Measurements from ENCODE around the gene EBP.

EBP gene

GRCh38 chrX:48521353-48522243 is at the start of gene EBP:
TSS of gene EBP (plus strand) at chrX:48521808. CDS start at chrX:48523772, 1,964 bp downstream.
- peak; percentile 91 to 98 for DNase-seq (ENCODE audit: low read depth in 1 of 2, low spot score in 1 of 2)
- no peak for TF ChIP-seq JUND (IDR thresholded peaks at IDR 0.05; ENCODE audit: low read depth)
- in situ Hi-C loops (cut with HindIII; ENCODE audit: low pct_unique_long_range_greater_than_20kb, low sequenced_read_pairs), result no loop called here

- no peak for DNase-seq (ENCODE audit: low read depth in 1 of 2, low spot score in 1 of 2)
- in situ Hi-C loops (cut with HindIII; ENCODE audit: low pct_unique_long_range_greater_than_20kb, low sequenced_read_pairs), result no loop called here
- TF ChIP-seq JUND (IDR thresholded peaks at IDR 0.05; ENCODE audit: low read depth), result no peak
Measured at GRCh38 chrX:48472225-48472624, 49.4 kb upstream of the EBP start.

- DNase-seq (ENCODE audit: low read depth in 1 of 2, low spot score in 1 of 2), result no peak
- in situ Hi-C loops (cut with HindIII; ENCODE audit: low pct_unique_long_range_greater_than_20kb, low sequenced_read_pairs), result no loop called here
- no peak for TF ChIP-seq JUND (IDR thresholded peaks at IDR 0.05; ENCODE audit: low read depth)
Measured at GRCh38 chrX:48472851-48473703, 48.5 kb upstream of the EBP start.

- in situ Hi-C loops (cut with HindIII; ENCODE audit: low pct_unique_long_range_greater_than_20kb, low sequenced_read_pairs), result no loop called here
- no peak for TF ChIP-seq JUND (IDR thresholded peaks at IDR 0.05; ENCODE audit: low read depth)
- no peak for DNase-seq (ENCODE audit: low read depth in 1 of 2, low spot score in 1 of 2)
Measured at GRCh38 chrX:48473704-48473990, 48.0 kb upstream of the EBP start.

GRCh38 chrX:48474127-48474526 is 47.5 kb upstream of the EBP start:
- TF ChIP-seq JUND (IDR thresholded peaks at IDR 0.05; ENCODE audit: low read depth), result no peak
- DNase-seq (ENCODE audit: low read depth in 1 of 2, low spot score in 1 of 2), result peak in 1 of 2 experiments; percentile 45
- in situ Hi-C loops (cut with HindIII; ENCODE audit: low pct_unique_long_range_greater_than_20kb, low sequenced_read_pairs), result no loop called here

- in situ Hi-C loops (cut with HindIII; ENCODE audit: low pct_unique_long_range_greater_than_20kb, low sequenced_read_pairs), result no loop called here
- no peak for TF ChIP-seq JUND (IDR thresholded peaks at IDR 0.05; ENCODE audit: low read depth)
- DNase-seq (ENCODE audit: low read depth in 1 of 2, low spot score in 1 of 2), result no peak
Measured at GRCh38 chrX:48474581-48474980, 47.0 kb upstream of the EBP start.

- in situ Hi-C loops (cut with HindIII; ENCODE audit: low pct_unique_long_range_greater_than_20kb, low sequenced_read_pairs), result no loop called here
- no peak for DNase-seq (ENCODE audit: low read depth in 1 of 2, low spot score in 1 of 2)
- no peak for TF ChIP-seq JUND (IDR thresholded peaks at IDR 0.05; ENCODE audit: low read depth)
Measured at GRCh38 chrX:48475296-48475695, 46.3 kb upstream of the EBP start.

- DNase-seq (ENCODE audit: low read depth in 1 of 2, low spot score in 1 of 2), result peak; percentile 90 to 96
- in situ Hi-C loops (cut with HindIII; ENCODE audit: low pct_unique_long_range_greater_than_20kb, low sequenced_read_pairs), result no loop called here
- TF ChIP-seq JUND (IDR thresholded peaks at IDR 0.05; ENCODE audit: low read depth), result no peak
Measured at GRCh38 chrX:48475774-48476577, 45.6 kb upstream of the EBP start, which contains the start of gene FTSJ1. TSS of gene FTSJ1 (plus strand) at chrX:48476199. CDS start at chrX:48478048, 1,849 bp downstream.

- in situ Hi-C loops (cut with HindIII; ENCODE audit: low pct_unique_long_range_greater_than_20kb, low sequenced_read_pairs), result no loop called here
- no peak for DNase-seq (ENCODE audit: low read depth in 1 of 2, low spot score in 1 of 2)
- TF ChIP-seq JUND (IDR thresholded peaks at IDR 0.05; ENCODE audit: low read depth), result no peak
Measured at GRCh38 chrX:48476919-48477318, 44.7 kb upstream of the EBP start.

GRCh38 chrX:48477960-48478755 is 43.5 kb upstream of the EBP start:
- in situ Hi-C loops (cut with HindIII; ENCODE audit: low pct_unique_long_range_greater_than_20kb, low sequenced_read_pairs), result no loop called here
- DNase-seq (ENCODE audit: low read depth in 1 of 2, low spot score in 1 of 2), result no peak
- TF ChIP-seq JUND (IDR thresholded peaks at IDR 0.05; ENCODE audit: low read depth), result no peak

GRCh38 chrX:48478806-48479205 is 42.8 kb upstream of the EBP start:
- no peak for DNase-seq (ENCODE audit: low read depth in 1 of 2, low spot score in 1 of 2)
- in situ Hi-C loops (cut with HindIII; ENCODE audit: low pct_unique_long_range_greater_than_20kb, low sequenced_read_pairs), result no loop called here

GRCh38 chrX:48480142-48480541 is 41.5 kb upstream of the EBP start:
- DNase-seq (ENCODE audit: low read depth in 1 of 2, low spot score in 1 of 2), result no peak
- in situ Hi-C loops (cut with HindIII; ENCODE audit: low pct_unique_long_range_greater_than_20kb, low sequenced_read_pairs), result no loop called here
- TF ChIP-seq JUND (IDR thresholded peaks at IDR 0.05; ENCODE audit: low read depth), result no peak

More at GRCh38 chrX:48478806-48479205, 42.8 kb upstream of the EBP start:
- no peak for TF ChIP-seq JUND (IDR thresholded peaks at IDR 0.05; ENCODE audit: low read depth)

Measured in T47D (cell line).